GM12892 (cell line): ENCODE measurements around the gene KRT2.

ENCODE experiments used
- POLR2A ChIP-seq: IDR thresholded peaks from 2 replicates; pipeline ENCODE4 v1.6.1; 2011; ENCODE audit warnings: low read depth, low read length, control low read depth
- POLR2AphosphoS5 ChIP-seq: IDR thresholded peaks from 2 replicates; pipeline ENCODE4 v1.6.1; 2011; ENCODE audit warnings: low read depth, low read length, control low read depth
- TAF1 ChIP-seq: IDR thresholded peaks from 2 replicates; pipeline ENCODE4 v1.6.1; 2011; ENCODE audit warnings: low read depth, mild to moderate bottlenecking, control low read depth, low read length, borderline replicate concordance

- no peak for TF ChIP-seq POLR2AphosphoS5
- TF ChIP-seq TAF1, result no peak
- TF ChIP-seq POLR2A, result no peak
Observed at GRCh38 chr12:52660934-52661499, 9.0 kb upstream of the KRT2 start.
